Colon (tissue), 2 donors: ENCODE data around the gene LLGL2.
"Not testable (repeated sequence)": the region's sequence is repeated elsewhere in the genome, so short reads cannot be mapped to it uniquely, and the experiment has no call there.

Experiments
- FAIRE-seq: peaks from 2 replicates; lab custom pipeline; 2012; peaks lifted over from hg19 to GRCh38; lab: Jason Lieb, UNC
- donor health status: control.
- donor health status: control.

LLGL2 gene

GRCh38 chr17:75507733-75508719 lies 17.5 kb upstream of the LLGL2 start:
- no peak for FAIRE-seq

GRCh38 chr17:75508931-75509361 lies 16.6 kb upstream of the LLGL2 start:
- FAIRE-seq = no peak

GRCh38 chr17:75509528-75510258 lies 15.8 kb upstream of the LLGL2 start:
- FAIRE-seq = no peak

GRCh38 chr17:75511270-75511609 lies 14.3 kb upstream of the LLGL2 start:
- FAIRE-seq = no peak

GRCh38 chr17:75511610-75512575 lies 13.6 kb upstream of the LLGL2 start:
- no peak for FAIRE-seq

GRCh38 chr17:75512926-75513640 lies 12.4 kb upstream of the LLGL2 start:
- FAIRE-seq = no peak

GRCh38 chr17:75513641-75514000 lies 11.9 kb upstream of the LLGL2 start:
- FAIRE-seq = no peak

GRCh38 chr17:75514299-75514918 lies 11.1 kb upstream of the LLGL2 start:
- FAIRE-seq = no peak

- FAIRE-seq = no peak
Observed at GRCh38 chr17:75514919-75515495, 10.5 kb upstream of the LLGL2 start.

GRCh38 chr17:75515496-75516254 lies 9.8 kb upstream of the LLGL2 start, which contains the start of gene CASKIN2:
CASKIN2 (minus strand) TSS chr17:75515537; CDS start chr17:75513804, 1,733 bp downstream.
- FAIRE-seq = no peak

GRCh38 chr17:75516255-75516618 lies 9.3 kb upstream of the LLGL2 start, which contains the start of gene TSEN54:
TSEN54 (plus strand) TSS chr17:75516528; CDS start chr17:75516561, 33 bp downstream.
- no peak for FAIRE-seq

GRCh38 chr17:75516619-75517296 lies 8.7 kb upstream of the LLGL2 start:
- no peak for FAIRE-seq

- FAIRE-seq = no peak
Observed at GRCh38 chr17:75517297-75517865, 8.1 kb upstream of the LLGL2 start.

- FAIRE-seq = no peak
Observed at GRCh38 chr17:75518201-75518600, 7.3 kb upstream of the LLGL2 start.

GRCh38 chr17:75518983-75519537 lies 6.4 kb upstream of the LLGL2 start:
- no peak for FAIRE-seq

- not testable (repeated sequence) for FAIRE-seq
Observed at GRCh38 chr17:75520413-75520812, 5.1 kb upstream of the LLGL2 start.

- FAIRE-seq = no peak
Observed at GRCh38 chr17:75521290-75521689, 4.2 kb upstream of the LLGL2 start.
